GM21381 (cell line): ENCODE results near the gene CLNK.

ENCODE experiments used
- ATAC-seq: cut with Tn5 transposase; IDR thresholded peaks from one replicate; pipeline ENCODE4 v1.9.1; 2021; ENCODE audit warnings: mild to moderate bottlenecking, moderate library complexity; ENCODE audit not compliant: unreplicated experiment

Gene CLNK

DNA sequence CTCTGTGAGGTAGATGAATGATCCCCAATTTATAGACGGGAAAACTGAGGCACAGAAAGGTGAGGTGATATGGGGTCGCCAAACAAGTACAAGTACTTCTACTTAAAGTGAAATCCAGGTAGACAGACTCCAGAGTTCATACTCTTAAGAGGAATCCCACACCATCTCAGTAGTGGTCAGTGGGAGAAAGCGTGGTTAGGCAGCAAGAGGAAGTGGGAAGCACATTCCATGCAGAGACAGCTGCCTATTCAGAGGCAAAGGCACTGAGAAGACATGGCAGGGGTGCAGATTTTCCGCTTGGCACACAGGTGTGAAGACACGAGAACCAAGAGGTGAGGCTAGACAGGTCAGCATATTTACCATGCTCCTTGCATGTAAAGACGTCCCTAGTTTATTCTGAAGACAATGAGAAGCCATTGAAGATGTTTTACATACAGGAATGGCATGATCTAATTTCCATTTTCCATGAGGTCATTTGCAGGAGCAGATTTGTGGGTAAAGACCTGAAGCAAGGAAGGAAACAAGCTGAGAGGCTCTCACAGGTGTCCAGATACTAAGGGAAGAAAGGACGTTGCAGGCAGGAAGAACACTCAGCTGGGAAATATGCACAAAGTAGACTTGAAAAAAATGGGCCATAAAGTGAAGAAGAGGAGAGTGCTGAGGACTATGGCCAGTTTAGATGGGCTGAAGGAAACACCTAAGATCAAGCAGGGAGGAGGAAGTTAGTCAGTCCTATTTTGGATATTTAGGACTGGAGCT, 17.3 kb upstream of the CLNK start:
- no peak for ATAC-seq

DNA sequence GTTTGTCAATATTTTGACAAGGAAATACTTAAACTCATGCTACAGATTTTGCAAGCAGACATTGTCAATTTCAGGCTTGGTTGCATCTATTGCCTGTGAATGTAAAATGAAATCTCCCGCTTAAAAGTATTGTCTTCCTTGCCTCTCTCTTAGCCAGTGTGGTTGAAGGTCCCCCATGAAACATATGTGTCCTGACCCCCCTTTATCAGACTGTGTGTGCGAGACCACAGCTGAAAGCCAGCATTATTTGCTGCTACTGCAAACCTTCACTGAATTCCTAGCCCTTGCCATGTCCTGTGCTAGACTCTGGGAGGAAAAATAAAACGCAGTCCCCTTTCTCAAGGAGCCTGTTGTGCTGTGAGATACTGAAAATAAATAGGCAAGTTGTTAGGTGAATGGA, 16.6 kb upstream of the CLNK start:
- ATAC-seq, result no peak

DNA sequence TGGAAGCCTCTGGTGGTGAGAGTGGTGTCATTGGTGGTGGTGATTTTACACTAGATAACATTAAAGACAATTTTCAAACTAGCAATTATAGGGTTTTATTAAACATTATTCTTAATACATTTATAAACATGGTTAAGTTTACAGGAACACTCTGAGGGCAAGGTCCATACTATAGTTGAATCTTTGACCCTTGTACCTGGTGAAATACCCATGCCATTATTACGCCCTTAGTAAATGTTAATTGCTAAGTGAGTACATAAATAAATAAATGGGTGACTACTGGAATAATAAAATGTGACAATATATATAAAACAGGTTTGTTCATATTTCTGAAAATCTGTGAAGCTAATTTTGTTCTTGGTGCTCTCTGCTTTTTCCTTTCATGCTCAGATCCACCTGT, 13.6 kb upstream of the CLNK start:
- no peak for ATAC-seq

DNA sequence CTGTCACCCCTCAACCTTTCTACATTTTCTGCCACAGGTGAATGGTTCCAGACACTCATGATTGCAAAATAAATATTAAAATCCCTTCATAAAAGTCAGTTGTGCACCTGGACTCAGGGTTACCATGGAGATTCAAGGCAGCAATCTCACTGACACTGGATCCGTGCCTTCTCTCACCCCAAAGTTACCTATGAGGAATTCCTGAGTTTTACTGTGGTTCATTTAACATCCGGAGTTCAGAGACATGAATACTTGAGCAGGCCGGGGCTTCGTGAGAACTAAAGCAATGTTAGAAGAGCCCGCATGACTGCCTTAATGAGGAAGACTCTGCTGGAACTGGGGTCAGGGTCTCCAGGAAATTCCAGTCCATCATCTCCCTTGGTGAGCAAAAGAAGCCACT, 12.5 kb upstream of the CLNK start:
- ATAC-seq, result no peak

DNA sequence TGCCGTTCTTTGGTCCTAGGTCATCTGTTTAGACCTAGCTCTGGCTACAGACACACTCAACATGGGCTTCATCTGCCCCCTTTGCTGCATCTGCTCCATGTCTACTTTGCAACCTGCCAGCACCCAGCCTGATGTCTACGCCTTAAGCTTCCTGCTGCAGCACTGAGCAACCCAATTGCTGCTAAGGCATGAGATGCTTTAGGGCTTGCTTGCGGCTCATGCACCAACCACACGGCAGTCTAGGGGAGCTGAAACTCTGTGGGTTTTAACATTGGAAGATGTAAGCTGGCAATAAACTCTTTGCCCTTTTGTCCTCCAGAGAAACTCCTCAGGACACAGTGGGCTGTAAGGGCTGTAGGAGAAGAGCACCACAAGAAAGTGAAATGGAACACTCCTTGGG, 11.7 kb upstream of the CLNK start:
- no peak for ATAC-seq

DNA sequence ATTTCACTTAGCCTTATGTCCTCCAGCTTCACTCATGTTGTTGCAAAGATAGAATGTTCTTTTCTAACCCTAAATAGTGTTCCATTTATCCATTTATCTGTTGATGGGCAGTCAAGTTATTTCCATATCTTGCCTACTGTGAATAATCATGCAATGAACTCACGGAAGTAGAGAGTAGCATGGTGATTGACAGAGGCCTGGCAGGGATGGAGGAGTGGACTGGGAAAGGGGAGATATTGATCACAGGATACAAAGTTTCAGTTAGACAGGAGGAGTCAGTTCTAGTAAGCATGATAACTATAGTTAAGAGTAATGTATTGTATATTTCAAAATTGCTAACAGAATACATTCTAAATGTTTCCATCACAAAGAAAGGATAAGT, 10.3 kb upstream of the CLNK start:
- ATAC-seq, result no peak

DNA sequence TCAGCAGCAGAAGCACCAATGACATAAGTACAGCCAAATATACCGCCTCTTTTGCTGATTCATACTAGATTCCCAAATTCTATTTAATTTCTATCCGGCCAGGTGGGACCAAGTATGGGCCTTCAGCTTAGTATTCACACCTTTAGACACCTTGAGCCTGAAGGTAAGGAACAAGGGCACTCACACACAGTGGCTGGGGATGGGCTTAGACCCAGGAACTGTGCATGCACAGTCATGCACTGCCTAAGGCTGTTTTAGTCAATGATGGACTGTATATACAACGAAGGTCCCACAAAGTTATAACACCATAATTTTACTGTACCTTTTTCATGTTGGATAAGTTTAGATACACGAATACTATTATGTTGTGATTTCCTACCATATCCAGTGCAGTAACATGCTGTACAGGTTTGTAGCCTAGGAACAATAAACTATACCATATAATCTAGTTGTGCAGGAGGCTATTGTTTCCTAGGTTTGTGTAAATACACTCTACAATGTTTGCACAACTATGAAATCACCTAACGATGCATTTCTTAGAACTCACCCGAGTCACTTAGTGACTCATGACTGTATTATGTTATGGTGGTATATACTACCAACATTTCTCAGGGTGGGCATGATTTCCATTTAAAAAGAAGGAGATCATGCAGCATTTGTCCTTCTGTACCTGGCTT, 9.7 kb upstream of the CLNK start:
- ATAC-seq, result no peak

DNA sequence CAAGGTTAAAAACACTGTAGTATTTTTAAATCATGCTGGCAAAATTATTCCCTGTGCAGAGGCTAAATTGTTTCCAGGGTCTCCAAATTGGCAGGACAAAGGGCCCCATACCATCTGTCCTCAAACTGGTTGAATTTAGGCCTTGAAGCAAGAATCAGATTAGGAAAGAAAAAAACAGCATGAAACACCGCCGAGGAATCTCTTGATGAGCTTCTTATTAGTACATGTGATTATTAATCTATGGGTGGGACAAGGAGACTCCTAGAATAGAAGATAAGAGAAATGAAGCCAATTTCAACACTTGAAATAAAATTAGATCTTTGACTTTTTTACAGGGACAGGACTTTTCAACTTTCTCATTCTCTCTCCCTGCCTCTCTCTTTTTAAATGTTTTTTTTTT, 7.1 kb upstream of the CLNK start:
- ATAC-seq, result no peak

DNA sequence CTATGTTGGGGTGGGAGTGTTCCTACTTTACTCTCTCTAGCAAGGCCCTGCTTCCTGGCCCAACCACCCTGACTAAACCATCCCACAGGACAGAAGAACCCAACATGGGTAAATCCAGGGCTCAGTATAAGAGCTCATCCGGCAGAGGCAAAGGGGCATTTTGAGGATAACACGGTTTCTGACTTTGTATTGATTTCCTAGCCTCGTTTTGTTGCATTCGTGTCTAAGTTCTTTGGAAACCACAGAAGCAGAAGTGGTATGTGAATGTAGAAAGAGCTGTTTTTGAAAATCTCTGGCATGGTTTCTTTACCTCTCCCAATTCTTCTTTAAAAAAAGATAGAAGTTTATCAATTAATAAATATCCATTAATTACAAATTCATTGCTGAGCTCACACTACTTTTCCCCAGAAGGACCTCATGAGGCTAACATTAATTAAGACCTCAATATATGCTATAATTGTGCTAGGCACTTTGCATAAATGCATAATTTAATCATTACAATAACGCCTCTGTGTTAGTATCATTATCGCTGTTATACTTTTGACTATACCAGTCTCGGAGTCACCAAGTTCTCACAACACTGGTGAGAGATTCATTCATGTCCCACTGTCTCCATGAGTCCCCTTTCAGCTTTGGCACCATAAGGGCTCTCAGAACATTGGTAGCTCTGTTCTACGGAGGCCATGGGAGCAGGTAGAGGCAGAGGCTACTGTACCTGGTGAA, 5.8 kb upstream of the CLNK start:
- no peak for ATAC-seq

DNA sequence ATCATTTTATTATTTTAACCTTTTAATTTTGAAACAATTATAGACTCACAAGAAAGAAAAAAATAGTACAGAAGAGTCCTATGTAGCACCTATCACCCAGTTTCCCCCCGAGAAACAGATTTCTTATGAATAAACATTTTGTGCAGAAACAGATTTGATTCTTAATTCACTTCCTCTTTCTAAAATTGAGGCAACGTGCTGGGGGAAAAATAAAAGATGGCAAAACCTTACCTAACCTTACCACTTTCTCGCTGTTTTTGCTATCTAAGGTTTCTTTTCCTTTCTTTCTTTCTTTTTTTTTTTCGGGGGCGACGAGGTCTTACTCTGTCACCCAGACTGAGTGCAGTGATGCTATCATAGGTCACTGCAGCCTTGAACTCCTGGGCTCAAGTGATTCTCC, 4.3 kb upstream of the CLNK start:
- no peak for ATAC-seq

DNA sequence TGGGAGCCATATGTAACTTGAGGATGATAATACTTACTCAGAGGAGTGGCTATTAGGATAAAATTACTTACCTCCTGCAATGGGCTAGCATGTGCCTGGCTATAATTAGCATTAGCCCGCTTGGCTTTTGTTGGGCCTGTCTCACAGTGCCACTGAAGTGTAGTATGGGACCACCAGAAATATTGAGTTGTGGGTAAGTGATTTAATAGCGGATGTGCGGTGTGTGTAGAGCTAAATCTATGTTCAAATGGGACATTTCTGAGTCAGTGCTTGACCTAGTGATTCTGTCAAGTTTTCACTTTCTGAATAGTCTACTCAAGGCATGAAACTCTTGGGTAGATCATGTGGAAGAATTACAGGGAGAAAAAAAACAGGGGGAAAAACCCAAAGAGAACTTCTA, 3.5 kb upstream of the CLNK start:
- ATAC-seq, result peak; percentile 36

DNA sequence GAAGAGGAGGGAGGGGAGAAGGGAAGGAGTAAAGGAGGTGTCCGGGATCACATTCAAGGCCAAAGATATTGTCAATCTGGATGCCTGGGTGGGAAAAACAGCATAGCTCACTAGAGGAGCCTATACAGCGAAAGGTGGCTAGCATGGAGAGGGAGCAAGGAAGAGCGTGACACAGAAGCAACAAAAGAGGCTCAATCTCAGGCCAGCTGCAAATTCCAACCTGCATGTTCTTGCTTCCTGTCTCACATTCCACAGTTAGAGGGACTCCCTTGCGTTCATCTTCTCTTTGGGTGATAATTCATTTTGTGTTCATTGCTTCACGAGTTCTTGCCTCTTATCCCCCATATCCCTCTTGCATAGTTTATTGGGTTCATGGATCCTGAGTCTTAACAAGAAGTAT, 3.0 kb upstream of the CLNK start:
- ATAC-seq, result no peak

DNA sequence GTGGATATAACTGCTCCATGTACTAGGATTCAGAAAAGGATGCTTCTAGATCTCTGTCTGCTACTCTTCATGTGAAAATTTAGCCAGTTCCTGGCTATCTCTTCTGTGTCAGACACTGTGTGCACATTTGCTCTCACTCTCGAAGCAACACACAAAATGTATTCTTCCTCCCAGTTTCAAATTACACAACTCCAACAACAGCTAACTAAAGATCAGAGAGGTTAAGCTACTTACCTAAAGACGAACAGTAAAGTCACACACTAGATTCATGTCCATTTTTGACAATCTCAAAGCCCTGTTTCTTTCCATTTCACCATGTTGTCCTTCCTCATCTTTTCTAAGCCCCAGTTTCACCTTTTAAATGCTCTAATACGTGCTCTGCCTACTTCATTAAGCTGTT, 2.2 kb downstream of the CLNK start:
- ATAC-seq, result no peak

DNA sequence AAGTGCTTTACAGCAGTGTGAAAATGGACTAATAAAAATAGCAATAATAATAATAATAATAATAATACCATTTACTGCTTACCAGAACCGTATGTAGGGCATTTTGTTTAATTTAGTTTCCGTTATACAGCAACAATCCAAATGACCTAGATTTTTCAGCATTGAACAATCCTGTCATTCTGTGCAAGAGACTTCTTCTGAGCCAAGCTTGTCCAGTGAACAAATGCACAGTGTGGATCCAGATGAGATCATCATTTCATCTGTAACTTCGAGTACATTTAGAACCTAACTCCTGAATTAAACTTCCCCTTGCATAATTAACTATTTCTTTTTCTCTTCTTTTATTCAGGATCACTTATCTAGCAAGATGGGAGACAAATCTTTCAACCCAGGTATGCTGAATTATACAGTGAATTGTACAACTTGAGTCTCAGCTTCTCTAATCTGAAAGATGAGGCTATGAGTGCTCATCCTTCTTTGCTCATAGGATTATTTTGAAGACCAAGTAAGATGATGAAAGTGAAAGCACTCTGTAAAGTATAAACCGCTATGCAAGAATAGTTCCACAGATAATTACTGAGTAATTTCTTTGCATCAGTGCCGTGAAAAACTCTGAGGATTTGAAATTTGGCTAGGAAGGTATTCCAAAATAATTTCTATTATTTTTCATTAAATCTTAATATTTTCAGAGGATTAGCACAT, 6.6 kb downstream of the CLNK start:
- no peak for ATAC-seq

DNA sequence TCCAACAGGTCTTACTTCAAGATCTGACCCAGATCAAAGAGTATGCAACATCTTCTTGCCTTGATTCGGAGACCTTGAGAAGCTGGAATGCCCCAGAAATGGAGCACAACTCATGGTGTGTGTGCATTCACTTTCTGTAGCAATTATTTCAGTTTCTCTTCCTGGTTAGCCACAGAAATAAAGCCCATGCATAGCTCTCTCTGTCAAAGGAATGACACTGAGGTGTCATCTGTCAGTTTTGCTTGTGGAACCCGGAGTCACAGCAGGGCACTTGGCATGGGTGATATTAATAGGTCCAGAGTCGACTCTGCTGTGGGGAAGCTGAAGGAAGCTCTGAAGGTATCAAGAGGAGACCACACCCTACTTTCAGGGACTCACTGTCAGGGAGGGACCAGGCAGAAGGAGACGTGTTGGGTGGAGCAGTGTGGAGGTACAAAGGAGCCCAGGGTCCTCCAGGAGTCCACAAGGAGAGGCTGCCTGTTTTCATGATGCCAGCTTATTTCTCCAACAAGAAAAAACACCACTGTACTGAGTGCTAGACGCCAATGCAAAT, 10.7 kb downstream of the CLNK start:
- ATAC-seq, result peak; percentile 60

DNA sequence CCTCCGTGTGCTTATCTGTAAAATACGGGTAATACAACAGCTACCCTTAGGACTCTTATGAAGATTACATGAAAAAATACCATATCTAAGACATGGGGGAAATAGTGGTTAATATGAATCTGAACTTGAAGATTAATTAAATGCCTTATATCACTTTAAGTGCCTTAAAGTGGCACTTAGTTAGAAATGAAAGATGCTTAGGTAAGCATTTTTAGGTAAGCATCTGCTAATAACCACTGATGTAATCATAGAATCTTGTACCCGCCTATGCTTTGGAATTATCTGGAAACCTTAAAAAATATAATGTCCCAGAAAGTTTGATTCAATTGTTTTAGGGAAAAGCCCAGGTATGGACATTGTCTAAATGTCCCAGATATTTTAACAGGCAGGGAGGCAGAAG, 12.2 kb downstream of the CLNK start:
- no peak for ATAC-seq

DNA sequence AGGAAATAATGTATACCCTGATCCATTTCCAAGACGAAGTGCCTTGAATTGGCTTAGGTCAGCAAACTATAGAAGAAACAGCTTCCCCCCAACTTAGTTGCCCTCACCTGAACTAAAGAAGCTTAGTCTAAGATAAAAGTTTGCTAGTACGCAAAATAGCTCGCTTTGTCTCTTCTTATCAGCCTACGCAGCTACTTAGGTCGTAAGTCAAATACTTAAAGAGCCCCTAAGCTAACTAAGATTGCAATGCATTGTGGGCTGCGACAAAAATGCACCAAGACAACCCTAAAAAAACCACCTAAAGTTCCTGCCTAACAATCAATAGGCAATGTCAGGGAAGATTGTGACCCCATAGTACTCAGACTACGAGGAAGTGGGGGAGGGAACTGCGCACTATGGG, 12.8 kb downstream of the CLNK start:
- ATAC-seq, result no peak

DNA sequence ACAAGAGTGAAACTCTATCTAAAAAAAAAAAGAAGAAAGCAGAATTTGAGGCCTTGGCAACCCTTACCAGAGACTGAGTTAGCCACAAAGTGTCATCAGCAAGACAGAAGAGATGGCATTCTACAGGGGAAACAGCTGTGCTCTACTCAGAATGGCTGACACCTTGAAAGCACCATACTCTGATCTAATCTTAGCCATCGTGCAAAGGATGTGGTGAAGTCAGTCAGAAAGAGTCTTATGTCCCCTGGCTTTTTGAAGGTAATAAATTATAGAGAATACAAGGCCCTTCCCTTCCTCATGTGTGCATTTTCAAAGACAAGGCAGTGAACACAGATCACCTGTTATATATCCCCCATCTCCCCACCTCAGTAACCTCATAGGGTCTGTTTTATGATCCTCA, 13.2 kb downstream of the CLNK start:
- ATAC-seq, result peak; percentile 89

DNA sequence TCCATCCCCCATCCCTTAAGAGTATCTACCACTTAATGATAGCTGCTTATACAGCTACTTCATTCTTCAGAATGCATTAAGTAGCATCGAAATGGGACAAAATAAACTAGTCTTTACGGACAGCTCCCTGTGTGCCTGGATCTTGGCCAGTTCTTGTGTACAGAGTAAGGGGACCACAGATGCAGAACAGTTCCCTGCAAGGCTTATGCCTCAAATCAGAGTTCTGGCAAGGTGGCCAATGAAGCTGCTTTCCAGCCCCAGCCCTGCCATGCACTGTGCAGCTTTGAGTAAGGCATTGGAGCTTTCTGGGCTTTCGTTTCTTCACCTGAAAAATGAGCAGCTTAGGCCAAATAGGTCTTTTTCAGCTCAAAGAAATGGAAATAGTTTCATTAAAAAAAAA, 14.2 kb downstream of the CLNK start:
- no peak for ATAC-seq

DNA sequence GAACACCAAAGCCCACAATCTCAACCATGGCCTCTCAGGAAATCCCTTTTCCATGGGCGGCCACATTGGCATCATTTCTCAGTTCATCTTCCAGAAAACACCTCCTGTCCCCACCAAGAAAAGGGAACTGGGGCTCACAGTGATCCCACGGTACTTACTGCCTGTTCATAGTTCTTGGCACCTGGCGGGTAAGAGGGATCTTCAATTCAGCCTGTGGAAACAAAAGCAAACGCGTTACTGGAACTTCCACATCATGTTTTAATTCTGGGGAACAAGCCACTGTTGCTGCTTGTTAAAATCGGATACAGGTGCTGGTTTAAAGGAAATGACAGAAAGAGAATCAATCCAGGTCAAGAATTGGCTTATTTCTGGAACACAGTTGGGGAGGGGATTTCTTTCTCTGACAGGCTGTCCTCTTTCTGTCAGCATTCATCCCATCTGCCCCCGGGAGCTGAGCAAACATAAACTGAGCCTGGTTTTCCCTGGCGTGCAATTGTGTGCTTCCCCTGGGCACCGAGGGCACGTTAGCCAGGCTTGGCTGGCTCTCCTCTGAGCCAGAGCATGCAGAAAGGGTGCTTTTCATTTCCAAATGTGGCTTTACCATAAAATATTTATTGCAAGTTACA, 16.8 kb downstream of the CLNK start:
- no peak for ATAC-seq

DNA sequence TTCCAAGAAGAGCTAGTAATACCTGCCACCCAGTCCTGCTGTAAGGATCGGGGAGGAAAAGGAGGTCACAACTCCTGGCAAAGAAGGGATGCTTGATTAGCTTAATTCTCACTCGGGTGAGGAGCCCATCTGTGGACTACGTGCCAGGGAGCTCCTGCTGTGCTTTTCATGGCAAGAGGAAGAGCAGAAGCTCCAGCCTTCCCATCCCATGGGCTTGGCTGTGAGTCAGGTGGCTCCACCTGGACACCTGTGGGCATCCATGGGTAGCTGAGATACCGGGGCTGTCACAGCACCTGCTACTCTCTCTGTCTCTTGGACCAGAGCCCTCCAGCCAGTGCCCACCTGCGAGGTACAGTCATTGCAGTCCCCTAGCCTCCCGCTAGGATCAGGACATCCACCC, 18.0 kb downstream of the CLNK start:
- ATAC-seq, result no peak
